DOHH2 (cell line): ENCODE results near the gene ETFA.
"Not testable (repeated sequence)": the region's sequence is repeated elsewhere in the genome, so short reads cannot be mapped to it uniquely, and the experiment has no call there.

Experiments
- H3F3A ChIP-seq: fragments of 200-600 bp; sonication (generic), shearing (Covaris generic); 2 replicates; pipeline ENCODE4 v1.6.0; 2016; ENCODE audit warnings: antibody characterized with exemption, mild to moderate bottlenecking; ENCODE audit not compliant: control insufficient read depth, insufficient read depth
- H3K27ac ChIP-seq: fragments of 200-600 bp; sonication (generic); 2 replicates; pipeline ENCODE4 v1.5.1; 2014; ENCODE audit warnings: low read depth, mild to moderate bottlenecking, low read length, moderate library complexity
- H3K27me3 ChIP-seq: fragments of 200-600 bp; sonication (generic); 2 replicates; pipeline ENCODE4 v1.6.1; 2014; ENCODE audit warnings: mild to moderate bottlenecking, low read length, mixed read lengths; ENCODE audit not compliant: control insufficient read depth
- H3K36me3 ChIP-seq: fragments of 200-600 bp; sonication (generic); 2 replicates; pipeline ENCODE4 v1.6.1; 2014; ENCODE audit warnings: mild to moderate bottlenecking, low read length, moderate library complexity, mixed read lengths; ENCODE audit not compliant: control insufficient read depth
- H3K4me1 ChIP-seq: fragments of 200-600 bp; sonication (generic); 2 replicates; pipeline ENCODE4 v1.6.1; 2014; ENCODE audit warnings: mild to moderate bottlenecking, low read length, mixed read lengths; ENCODE audit not compliant: control insufficient read depth
- H3K4me2 ChIP-seq: fragments of 200-600 bp; sonication (generic); 2 replicates; pipeline ENCODE4 v1.6.0; 2014; ENCODE audit warnings: mild to moderate bottlenecking, low read length, moderate library complexity
- H3K4me3 ChIP-seq: fragments of 200-600 bp; sonication (generic); 2 replicates; pipeline ENCODE4 v1.5.1; 2014; ENCODE audit warnings: mild to moderate bottlenecking, low read length, mixed read lengths
- H3K79me2 ChIP-seq: fragments of 200-600 bp; sonication (generic); 2 replicates; pipeline ENCODE4 v1.6.1; 2014; ENCODE audit warnings: mild to moderate bottlenecking, low read length, mixed read lengths; ENCODE audit not compliant: control insufficient read depth
- H3K9me2 ChIP-seq: fragments of 200-600 bp; sonication (generic); replicated peaks from 2 replicates; pipeline ENCODE4 v1.6.1; 2014; ENCODE audit warnings: mild to moderate bottlenecking, low read length, mixed read lengths; ENCODE audit not compliant: control insufficient read depth
- H3K9me3 ChIP-seq: fragments of 200-600 bp; sonication (generic); 2 replicates; pipeline ENCODE4 v1.6.1; 2014; ENCODE audit warnings: antibody characterized with exemption, low read length, mixed read lengths; ENCODE audit not compliant: control insufficient read depth, insufficient read depth
- H4K20me1 ChIP-seq: fragments of 200-600 bp; sonication (generic); 2 replicates; pipeline ENCODE4 v1.6.0; 2014; ENCODE audit warnings: low read depth, mild to moderate bottlenecking, antibody characterized with exemption, low read length, moderate library complexity; ENCODE audit not compliant: control insufficient read depth, insufficient read depth
- CTCF ChIP-seq: fragments of 200-600 bp; sonication (generic); IDR thresholded peaks from one replicate; pipeline ENCODE4 v1.5.1; 2014; ENCODE audit warnings: antibody characterized with exemption, mild to moderate bottlenecking, low read depth, low read length; ENCODE audit not compliant: poor library complexity, severe bottlenecking
- EZH2phosphoT487 ChIP-seq: fragments of 200-600 bp; sonication (generic); IDR thresholded peaks from 2 replicates; pipeline ENCODE4 v1.6.1; 2017; ENCODE audit warnings: borderline replicate concordance, mild to moderate bottlenecking, antibody characterized with exemption, low read length, moderate library complexity, mixed read lengths

ETFA gene

GRCh38 chr15:76298986-76299385 lies 12.3 kb downstream of the ETFA start:
- peaks cover 23% of the 10 kb centered on the region for H4K20me1 ChIP-seq
- no peaks in the 10 kb centered on the region for H3K4me1 ChIP-seq
- no peaks in the 10 kb centered on the region; the same call in 1 of the 2 replicates for H3F3A ChIP-seq
- H3K27ac ChIP-seq: no peak overlapping the region
- H3K79me2 ChIP-seq: peaks cover 96% of the 10 kb centered on the region
- H3K9me3 ChIP-seq: no peaks in the 10 kb centered on the region
- TF ChIP-seq EZH2phosphoT487: no peak
- no peak for TF ChIP-seq CTCF
- no peak overlapping the region for H3K4me2 ChIP-seq
- H3K36me3 ChIP-seq: 0 out of 2 replicates have a peak, but pooled peaks cover 5% of the 10 kb centered on the region
- H3K4me3 ChIP-seq: no peak overlapping the region
- no peaks in the 10 kb centered on the region for H3K27me3 ChIP-seq
- H3K9me2 ChIP-seq: no peaks in the 10 kb centered on the region

GRCh38 chr15:76297951-76298350 lies 13.3 kb downstream of the ETFA start:
- H3K9me3 ChIP-seq, H3K27ac ChIP-seq, H3K4me2 ChIP-seq, H3K4me1 ChIP-seq, H3K36me3 ChIP-seq, H3K9me2 ChIP-seq, H3K4me3 ChIP-seq, H3F3A ChIP-seq, H3K27me3 ChIP-seq: not testable (repeated sequence)
- peaks cover 96% of the 10 kb centered on the region for H3K79me2 ChIP-seq
- H4K20me1 ChIP-seq: peaks cover 18% of the 10 kb centered on the region

- Histone ChIP-seq H4K20me1 (peaks cover 18% of the 10 kb centered on the region), H3F3A (no peaks in the 10 kb centered on the region; the same call in 1 of the 2 replicates), H3K27ac (no peak overlapping the region), H3K79me2 (peaks cover 96% of the 10 kb centered on the region), H3K4me1 (no peaks in the 10 kb centered on the region), H3K4me2 (no peak overlapping the region), H3K36me3 (peaks cover 6% of the 10 kb centered on the region), H3K4me3 (no peak overlapping the region), H3K27me3 (no peaks in the 10 kb centered on the region), H3K9me3 (no peaks in the 10 kb centered on the region), H3K9me2 (no peaks in the 10 kb centered on the region)
- TF ChIP-seq EZH2phosphoT487 (no peak), CTCF (no peak)
These were observed 14.4 kb downstream of the ETFA start for GRCh38 chr15:76296849-76297248.

- not testable (repeated sequence) for H3K4me1 ChIP-seq, H3K27ac ChIP-seq, H3K4me2 ChIP-seq, H3K9me2 ChIP-seq, H3K27me3 ChIP-seq, H3F3A ChIP-seq, H3K9me3 ChIP-seq, H3K4me3 ChIP-seq
- Histone ChIP-seq H3K36me3 (peaks cover 14% of the 10 kb centered on the region), H4K20me1 (peaks cover 14% of the 10 kb centered on the region), H3K79me2 (peaks cover 82% of the 10 kb centered on the region)
These were observed 16.8 kb downstream of the ETFA start for GRCh38 chr15:76294463-76294862.
